ENCODE measurements around the gene UNK. TPM values are rescaled to one million over a fixed set of nuclear protein-coding genes. Genes with fewer than 3 reads are reported as not detected.
A peak's percentile ranks its signal among the peaks of the same experiment; 100 is the strongest.

UNK gene
- total RNA-seq, 1 experiment from 2014 or later = 35.4 TPM

GRCh38 chr17:75779250-75779986, 5.2 kb upstream of the UNK start (continued):
- TF ChIP-seq, protein P1, sequence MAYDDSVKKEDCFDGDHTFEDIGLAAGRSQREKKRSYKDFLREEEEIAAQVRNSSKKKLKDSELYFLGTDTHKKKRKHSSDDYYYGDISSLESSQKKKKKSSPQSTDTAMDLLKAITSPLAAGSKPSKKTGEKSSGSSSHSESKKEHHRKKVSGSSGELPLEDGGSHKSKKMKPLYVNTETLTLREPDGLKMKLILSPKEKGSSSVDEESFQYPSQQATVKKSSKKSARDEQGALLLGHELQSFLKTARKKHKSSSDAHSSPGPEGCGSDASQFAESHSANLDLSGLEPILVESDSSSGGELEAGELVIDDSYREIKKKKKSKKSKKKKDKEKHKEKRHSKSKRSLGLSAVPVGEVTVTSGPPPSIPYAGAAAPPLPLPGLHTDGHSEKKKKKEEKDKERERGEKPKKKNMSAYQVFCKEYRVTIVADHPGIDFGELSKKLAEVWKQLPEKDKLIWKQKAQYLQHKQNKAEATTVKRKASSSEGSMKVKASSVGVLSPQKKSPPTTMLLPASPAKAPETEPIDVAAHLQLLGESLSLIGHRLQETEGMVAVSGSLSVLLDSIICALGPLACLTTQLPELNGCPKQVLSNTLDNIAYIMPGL (CRISPR knock-in tag; IDR thresholded peaks at IDR 0.05) = peak; percentile 64; the same call in 1 of the 2 replicates
- TF ChIP-seq, protein P2, sequence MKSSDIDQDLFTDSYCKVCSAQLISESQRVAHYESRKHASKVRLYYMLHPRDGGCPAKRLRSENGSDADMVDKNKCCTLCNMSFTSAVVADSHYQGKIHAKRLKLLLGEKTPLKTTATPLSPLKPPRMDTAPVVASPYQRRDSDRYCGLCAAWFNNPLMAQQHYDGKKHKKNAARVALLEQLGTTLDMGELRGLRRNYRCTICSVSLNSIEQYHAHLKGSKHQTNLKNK (CRISPR knock-in tag; IDR thresholded peaks at IDR 0.05) = peak; percentile 59; the same call in 1 of the 2 replicates
- TF ChIP-seq ZNF317 (CRISPR knock-in tag; IDR thresholded peaks at IDR 0.05; ENCODE audit: borderline replicate concordance, low read depth) (no peak), RORB (CRISPR knock-in tag; IDR thresholded peaks at IDR 0.05) (peak; percentile 60; the same call in 1 of the 2 replicates), FOXK1 (CRISPR knock-in tag; IDR thresholded peaks at IDR 0.05) (peak; percentile 84), RELA (CRISPR knock-in tag; IDR thresholded peaks at IDR 0.05; ENCODE audit: borderline replicate concordance) (peak; percentile 36; the same call in 1 of the 2 replicates), JUN (CRISPR knock-in tag; IDR thresholded peaks at IDR 0.05) (peak; percentile 54; the same call in 1 of the 2 replicates), GABPB1 (CRISPR knock-in tag; IDR thresholded peaks at IDR 0.05) (peak; percentile 69), NFE2L1 (CRISPR knock-in tag; IDR thresholded peaks at IDR 0.05) (peak; percentile 83), CTCF (IDR thresholded peaks at IDR 0.05) (0 out of 2 replicates have a peak, but pooled peaks have one; percentile 11), AR (CRISPR knock-in tag; IDR thresholded peaks at IDR 0.05) (peak; percentile 86; the same call in 1 of the 2 replicates), JAZF1 (CRISPR knock-in tag; IDR thresholded peaks at IDR 0.05) (no peak), ETV6 (CRISPR knock-in tag; IDR thresholded peaks at IDR 0.05) (peak; percentile 87), SP1 (CRISPR knock-in tag; conservative IDR thresholded peaks at IDR 0.05) (peak; percentile 67; the same call in 1 of the 2 replicates), HMGA2 (CRISPR knock-in tag; IDR thresholded peaks at IDR 0.05) (peak; percentile 16; the same call in 1 of the 2 replicates)
- TF ChIP-seq, protein P3, sequence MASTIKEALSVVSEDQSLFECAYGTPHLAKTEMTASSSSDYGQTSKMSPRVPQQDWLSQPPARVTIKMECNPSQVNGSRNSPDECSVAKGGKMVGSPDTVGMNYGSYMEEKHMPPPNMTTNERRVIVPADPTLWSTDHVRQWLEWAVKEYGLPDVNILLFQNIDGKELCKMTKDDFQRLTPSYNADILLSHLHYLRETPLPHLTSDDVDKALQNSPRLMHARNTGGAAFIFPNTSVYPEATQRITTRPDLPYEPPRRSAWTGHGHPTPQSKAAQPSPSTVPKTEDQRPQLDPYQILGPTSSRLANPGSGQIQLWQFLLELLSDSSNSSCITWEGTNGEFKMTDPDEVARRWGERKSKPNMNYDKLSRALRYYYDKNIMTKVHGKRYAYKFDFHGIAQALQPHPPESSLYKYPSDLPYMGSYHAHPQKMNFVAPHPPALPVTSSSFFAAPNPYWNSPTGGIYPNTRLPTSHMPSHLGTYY (CRISPR knock-in tag; IDR thresholded peaks at IDR 0.05) = peak; percentile 47; the same call in 1 of the 2 replicates
- TF ChIP-seq, protein P4, sequence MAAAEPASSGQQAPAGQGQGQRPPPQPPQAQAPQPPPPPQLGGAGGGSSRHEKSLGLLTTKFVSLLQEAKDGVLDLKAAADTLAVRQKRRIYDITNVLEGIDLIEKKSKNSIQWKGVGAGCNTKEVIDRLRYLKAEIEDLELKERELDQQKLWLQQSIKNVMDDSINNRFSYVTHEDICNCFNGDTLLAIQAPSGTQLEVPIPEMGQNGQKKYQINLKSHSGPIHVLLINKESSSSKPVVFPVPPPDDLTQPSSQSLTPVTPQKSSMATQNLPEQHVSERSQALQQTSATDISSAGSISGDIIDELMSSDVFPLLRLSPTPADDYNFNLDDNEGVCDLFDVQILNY (CRISPR knock-in tag; IDR thresholded peaks at IDR 0.05) = no peak

Data from WTC11 (cell line).